Left ventricle myocardium inferior (tissue), 1 donor: Measurements from ENCODE around the gene TMCC1. TPM values are rescaled to one million over a fixed set of nuclear protein-coding genes. Genes with fewer than 3 reads are reported as not detected.
"Not testable (repeated sequence)": the region's sequence is repeated elsewhere in the genome, so short reads cannot be mapped to it uniquely, and the experiment has no call there.

Experiments
- DNase-seq: peaks from one replicate; pipeline ENCODE4 v3.0.0-alpha.2; 2020
- H3K27ac ChIP-seq: fragments of 200-600 bp; replicated peaks from 2 replicates; pipeline ENCODE4 v1.8.0; 2021
- H3K27me3 ChIP-seq: fragments of 200-600 bp; 2 replicates; pipeline ENCODE4 v1.8.0; 2021; ENCODE audit warnings: low read depth
- H3K36me3 ChIP-seq: fragments of 200-600 bp; 2 replicates; pipeline ENCODE4 v1.8.0; 2021
- H3K4me1 ChIP-seq: fragments of 200-600 bp; 2 replicates; pipeline ENCODE4 v1.8.0; 2021
- H3K4me3 ChIP-seq: fragments of 200-600 bp; 2 replicates; pipeline ENCODE4 v1.8.0; 2021; ENCODE audit warnings: mild to moderate bottlenecking, moderate library complexity
- H3K9me3 ChIP-seq: fragments of 200-600 bp; replicated peaks from 2 replicates; pipeline ENCODE4 v1.8.0; 2021
- intact Hi-C: fragments of 100-400 bp; cut with micrococcal nuclease; formaldehyde crosslinking; loops from one replicate; pipeline ENCODE4 v1.11.0; 2022
- total RNA-seq: library from RNA; stranded (reverse); fragmentation: NEBNext Ultra II Directional; extraction: Animal tissue kit (Norgen Biotek cat#: 25700); gene quantifications from one replicate; pipeline ENCODE4 v1.2.1, GENCODE V29; 2021
- TF ChIP-seq, protein P1 (sequence below): fragments of 200-600 bp; IDR thresholded peaks from 2 replicates; pipeline ENCODE4 v1.8.0; 2021; ENCODE audit warnings: antibody characterized with exemption, mild to moderate bottlenecking, borderline replicate concordance
- donor health status: DM: no; HTN: yes; CAD: no; lungs with severe emphysema.

The TMCC1 gene
- total RNA-seq, 1 donor from 2014 or later = 28.3 TPM

DNA sequence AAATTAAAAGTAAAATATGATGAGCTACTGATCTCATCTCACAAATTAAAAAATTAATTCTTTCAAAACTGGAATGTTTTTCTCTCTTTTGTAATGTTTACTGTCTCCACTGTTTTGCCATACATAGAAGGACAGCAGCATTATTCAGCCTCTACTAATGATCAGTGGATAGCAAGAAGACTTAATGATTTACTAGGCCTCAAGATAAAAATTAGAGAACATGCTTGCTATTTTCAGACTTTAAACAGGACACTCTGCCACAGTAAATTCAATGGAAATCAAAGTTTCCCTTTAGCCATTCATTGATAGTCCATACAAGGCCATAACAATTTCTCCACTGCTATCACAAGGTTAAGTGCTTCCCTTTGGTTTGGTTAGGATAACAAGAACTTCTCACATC, 129.4 kb downstream of the TMCC1 start:
- Histone ChIP-seq H3K4me1 (peaks cover 3% of the 10 kb centered on the region), H3K4me3 (no peak overlapping the region), H3K9me3 (no peaks in the 10 kb centered on the region), H3K27me3 (no peaks in the 10 kb centered on the region), H3K27ac (no peak overlapping the region), H3K36me3 (no peaks in the 10 kb centered on the region)
- DNase-seq = no peak
- TF ChIP-seq, protein P1, sequence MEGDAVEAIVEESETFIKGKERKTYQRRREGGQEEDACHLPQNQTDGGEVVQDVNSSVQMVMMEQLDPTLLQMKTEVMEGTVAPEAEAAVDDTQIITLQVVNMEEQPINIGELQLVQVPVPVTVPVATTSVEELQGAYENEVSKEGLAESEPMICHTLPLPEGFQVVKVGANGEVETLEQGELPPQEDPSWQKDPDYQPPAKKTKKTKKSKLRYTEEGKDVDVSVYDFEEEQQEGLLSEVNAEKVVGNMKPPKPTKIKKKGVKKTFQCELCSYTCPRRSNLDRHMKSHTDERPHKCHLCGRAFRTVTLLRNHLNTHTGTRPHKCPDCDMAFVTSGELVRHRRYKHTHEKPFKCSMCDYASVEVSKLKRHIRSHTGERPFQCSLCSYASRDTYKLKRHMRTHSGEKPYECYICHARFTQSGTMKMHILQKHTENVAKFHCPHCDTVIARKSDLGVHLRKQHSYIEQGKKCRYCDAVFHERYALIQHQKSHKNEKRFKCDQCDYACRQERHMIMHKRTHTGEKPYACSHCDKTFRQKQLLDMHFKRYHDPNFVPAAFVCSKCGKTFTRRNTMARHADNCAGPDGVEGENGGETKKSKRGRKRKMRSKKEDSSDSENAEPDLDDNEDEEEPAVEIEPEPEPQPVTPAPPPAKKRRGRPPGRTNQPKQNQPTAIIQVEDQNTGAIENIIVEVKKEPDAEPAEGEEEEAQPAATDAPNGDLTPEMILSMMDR = no peak
- intact Hi-C loops = no loop called here

DNA sequence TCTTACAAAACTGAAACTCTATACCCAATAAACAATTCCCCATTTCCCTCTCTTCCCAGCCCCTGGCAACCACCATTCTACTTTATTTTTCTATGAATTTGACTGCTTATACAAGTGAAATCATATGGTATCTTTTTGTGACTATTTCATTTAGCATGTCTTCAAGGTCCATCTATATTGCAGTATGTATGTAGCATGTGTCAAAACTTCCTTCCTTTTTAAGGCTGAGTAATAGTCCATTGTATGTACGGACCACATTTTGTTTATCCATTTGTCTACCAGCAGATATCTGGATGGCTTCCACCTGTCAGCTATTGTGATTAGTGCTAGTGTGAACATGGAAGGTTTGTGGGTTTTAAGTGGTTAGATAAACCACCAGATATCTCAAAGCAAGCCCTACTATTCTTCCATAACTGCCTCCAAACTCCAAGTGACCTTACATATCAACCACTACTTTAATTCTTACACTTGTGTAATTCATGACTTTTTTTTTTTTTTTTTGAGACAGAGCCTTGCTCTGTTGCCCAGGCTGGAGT, 134.7 kb downstream of the TMCC1 start:
- Histone ChIP-seq H3K9me3 (no peaks in the 10 kb centered on the region), H3K27ac (no peak overlapping the region), H3K4me3 (no peak overlapping the region), H3K36me3 (no peaks in the 10 kb centered on the region), H3K27me3 (no peaks in the 10 kb centered on the region), H3K4me1 (peaks cover 6% of the 10 kb centered on the region)
- TF ChIP-seq, protein P1 = no peak
- no peak for DNase-seq
- intact Hi-C loops = loop anchor here (10.0 kb wide), 1 partner anchor 56 kb away; no protein-coding TSS in a partner anchor

DNA sequence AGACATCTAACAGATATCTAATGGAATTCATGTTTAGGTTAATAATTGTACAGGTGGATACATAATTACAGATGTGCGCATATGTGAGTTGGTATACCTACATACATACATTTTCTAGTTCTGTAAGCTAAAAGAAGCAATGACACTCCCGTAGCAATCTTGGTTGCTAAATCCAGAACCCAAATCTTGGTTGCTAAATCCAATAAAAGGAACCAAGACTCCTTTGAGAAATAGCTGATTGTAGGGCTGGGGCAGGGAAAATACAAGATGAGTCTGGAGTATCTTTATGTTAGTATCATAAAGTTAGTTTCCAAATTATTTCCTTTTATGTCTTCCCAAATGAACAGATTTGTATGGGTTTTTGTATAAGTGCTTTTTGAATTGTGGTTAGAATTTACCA, 135.2 kb downstream of the TMCC1 start:
- no peak for DNase-seq
- Histone ChIP-seq H3K9me3 (no peaks in the 10 kb centered on the region), H3K27ac (no peak overlapping the region), H3K36me3 (no peaks in the 10 kb centered on the region), H3K27me3 (no peaks in the 10 kb centered on the region), H3K4me1 (peaks cover 6% of the 10 kb centered on the region), H3K4me3 (no peak overlapping the region)
- TF ChIP-seq, protein P1 = no peak
- intact Hi-C loops = loop anchor here (10.0 kb wide), 1 partner anchor 56 kb away; no protein-coding TSS in a partner anchor

DNA sequence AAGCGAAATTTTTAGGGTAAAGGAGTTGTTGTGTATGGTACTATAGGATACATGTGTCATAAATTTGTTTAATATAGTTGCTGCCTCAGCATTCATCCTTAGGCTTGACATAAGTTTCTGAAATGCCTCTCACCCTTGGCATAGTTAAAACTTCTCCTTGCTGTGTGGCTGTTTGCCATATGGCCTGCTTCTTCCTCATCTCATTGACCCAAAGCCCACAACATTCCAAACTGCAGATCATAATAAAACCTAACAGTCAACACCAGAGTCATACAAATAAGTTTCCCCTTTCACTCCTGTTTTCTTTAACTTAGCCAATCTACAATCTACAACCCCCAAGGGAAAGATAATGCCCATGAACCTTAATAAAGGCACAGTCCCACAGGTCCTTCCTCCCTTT, 136.6 kb downstream of the TMCC1 start:
- Histone ChIP-seq H3K4me1 (peaks cover 6% of the 10 kb centered on the region), H3K27ac (no peak overlapping the region), H3K9me3 (peaks cover 5% of the 10 kb centered on the region), H3K4me3 (no peak overlapping the region), H3K27me3 (no peaks in the 10 kb centered on the region), H3K36me3 (no peaks in the 10 kb centered on the region)
- intact Hi-C loops = loop anchor here (10.0 kb wide), 1 partner anchor 58 kb away; no protein-coding TSS in a partner anchor
- no peak for DNase-seq
- TF ChIP-seq, protein P1 = no peak

DNA sequence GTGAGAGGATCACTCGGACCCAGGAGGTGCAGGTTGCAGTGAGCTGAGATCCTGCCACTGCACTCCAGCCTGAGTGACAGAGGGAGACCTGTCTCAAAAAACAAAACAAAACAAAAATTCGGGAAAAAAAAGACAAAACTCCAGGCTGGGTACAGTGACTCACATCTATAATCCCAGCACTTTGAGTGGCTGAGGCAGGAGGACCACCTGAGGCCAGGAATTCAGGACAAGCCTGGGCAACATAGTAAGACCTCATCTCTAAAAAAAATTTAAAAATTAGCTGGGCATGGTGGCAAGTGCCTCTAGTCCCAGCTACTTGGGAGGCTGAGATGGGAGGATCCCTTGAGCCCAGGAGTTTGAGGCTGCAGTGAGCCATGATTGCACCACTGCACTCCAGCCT, 142.4 kb downstream of the TMCC1 start:
- not testable (repeated sequence) for H3K27me3 ChIP-seq, H3K4me3 ChIP-seq, H3K27ac ChIP-seq, DNase-seq, H3K36me3 ChIP-seq, H3K9me3 ChIP-seq, H3K4me1 ChIP-seq
- intact Hi-C loops = loop anchor here (10.0 kb wide), 1 partner anchor 64 kb away; no protein-coding TSS in a partner anchor

DNA sequence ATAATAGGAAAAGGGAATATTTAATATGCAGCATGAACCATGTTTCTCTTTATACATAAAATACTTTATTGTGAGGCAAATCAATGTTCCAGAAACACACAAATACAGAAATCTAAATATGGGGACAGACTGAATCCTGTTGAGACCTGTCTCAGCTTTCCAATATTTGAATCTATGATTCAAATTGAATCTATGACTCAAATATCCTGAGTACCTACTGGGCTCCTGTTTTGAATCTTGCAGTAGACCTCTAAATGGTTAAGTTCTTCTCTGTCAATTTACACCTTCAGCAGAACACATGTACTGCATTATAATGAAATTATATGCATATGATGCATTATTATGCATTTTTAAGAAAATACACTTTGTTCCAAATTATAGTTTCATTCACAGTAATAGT, 143.8 kb downstream of the TMCC1 start:
- Histone ChIP-seq H3K9me3 (peaks cover 5% of the 10 kb centered on the region), H3K27me3 (no peaks in the 10 kb centered on the region), H3K27ac (no peak overlapping the region), H3K36me3 (no peaks in the 10 kb centered on the region), H3K4me3 (no peak overlapping the region), H3K4me1 (peaks cover 21% of the 10 kb centered on the region)
- TF ChIP-seq, protein P1 = no peak
- intact Hi-C loops = loop anchor here (10.0 kb wide), 1 partner anchor 65 kb away; no protein-coding TSS in a partner anchor
- DNase-seq = no peak
